NOMO-1 (cell line): ENCODE data around the gene OGFOD3.
"Not testable (repeated sequence)": the region's sequence is repeated elsewhere in the genome, so short reads cannot be mapped to it uniquely, and the experiment has no call there.

Experiments
- DNase-seq, 2 experiments: peaks; one replicate each; lab custom pipeline; 2025; ENCODE audit not compliant: unreplicated experiment in 2 of 2; lab: John Stamatoyannopoulos, UW

Gene OGFOD3

DNA sequence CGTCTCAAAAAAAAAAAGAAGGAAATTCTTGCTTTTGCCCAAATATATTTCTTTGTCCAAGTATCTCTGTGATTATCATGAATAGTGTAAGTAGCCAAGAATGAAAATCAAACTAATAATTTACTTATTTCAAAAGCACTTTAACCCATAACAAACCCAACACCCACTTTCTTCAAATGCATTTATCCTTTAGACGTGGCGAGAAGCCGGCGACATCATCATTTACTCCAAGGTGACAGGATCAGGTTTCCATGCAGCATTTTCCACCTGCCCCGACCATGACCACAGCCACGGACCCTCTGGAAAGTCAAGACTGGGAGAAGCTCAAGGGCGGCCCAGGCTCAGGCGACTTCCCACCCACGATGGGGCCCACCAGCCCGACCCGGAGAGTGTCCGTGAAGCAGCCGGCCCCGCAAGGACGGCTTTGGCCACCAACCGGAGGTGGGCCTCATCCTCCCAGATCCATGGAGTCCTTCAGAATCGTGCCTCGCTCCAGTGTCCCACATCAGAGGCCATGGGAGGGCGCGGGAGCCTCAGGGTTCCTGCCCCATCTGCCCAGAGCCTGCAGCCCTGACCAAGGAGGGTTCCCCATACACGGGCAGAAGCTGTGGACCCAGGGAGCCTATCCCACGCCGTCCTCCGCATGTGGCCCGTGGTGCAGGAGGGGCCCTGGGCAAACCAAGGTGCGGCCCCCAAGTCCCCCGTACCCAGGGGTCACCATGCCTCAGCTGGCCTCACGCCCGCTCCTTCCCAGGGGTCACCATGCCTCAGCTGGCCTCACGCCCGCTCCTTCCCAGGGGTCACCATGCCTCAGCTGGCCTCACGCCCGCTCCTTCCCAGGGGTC is 28.1 kb downstream of the OGFOD3 start:
- DNase-seq: no peak

GRCh38 chr17:82389379-82389778 is 29.0 kb downstream of the OGFOD3 start:
- no peak for DNase-seq

GRCh38 chr17:82388922-82389283 is 29.5 kb downstream of the OGFOD3 start:
- DNase-seq: no peak

DNA sequence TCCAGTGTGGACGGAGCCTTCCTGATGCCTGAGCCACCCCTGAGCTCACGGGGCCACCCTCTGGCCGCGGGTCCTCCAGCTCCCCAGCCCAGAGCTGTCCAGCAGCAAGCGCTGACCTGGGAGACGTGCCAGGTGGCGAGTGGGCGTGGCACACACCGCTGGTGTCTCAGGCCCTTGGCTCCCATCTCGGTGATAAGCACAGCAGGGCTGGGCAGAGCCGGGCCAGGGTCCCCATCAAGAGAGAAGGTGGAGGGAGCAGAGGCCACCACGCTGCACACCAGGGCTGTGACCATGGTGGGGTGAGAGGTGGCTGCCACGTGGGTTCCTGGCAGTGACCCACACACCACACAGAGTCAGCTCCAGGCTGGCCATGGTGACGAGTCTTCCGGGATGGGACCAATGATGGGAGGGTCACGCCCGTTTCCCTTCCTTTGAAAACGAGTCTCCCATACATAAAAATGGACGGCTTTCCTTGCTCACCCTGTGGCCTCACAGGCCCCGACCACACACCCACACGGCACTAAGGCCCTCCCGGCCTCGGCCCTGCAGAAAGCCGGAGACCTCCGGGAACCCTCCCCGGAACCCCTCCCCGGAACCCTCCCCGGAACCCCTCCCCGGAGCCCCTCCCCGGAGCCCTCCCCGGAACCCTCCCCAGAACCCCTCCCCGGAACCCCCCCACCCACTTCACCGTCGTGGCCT is 30.0 kb downstream of the OGFOD3 start:
- no peak for DNase-seq

DNA sequence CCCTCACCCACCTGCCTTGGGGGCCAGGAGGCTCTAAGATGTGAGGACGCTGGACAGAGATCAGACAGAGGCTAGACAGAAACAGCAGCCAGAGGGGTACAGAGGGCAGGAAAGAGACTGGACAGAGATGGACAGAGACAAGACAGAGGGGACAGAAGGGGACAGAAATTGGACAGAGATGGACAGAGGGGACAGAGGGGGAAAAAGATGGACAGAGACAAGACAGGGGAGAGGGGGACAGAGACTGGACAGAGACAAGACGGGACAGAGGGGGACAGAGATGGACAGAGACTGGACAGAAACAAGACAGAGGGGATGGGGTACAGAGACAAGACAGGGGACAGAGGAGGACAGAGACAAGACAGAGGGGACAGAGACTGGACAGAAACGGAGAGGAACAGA is 30.7 kb downstream of the OGFOD3 start:
- DNase-seq: no peak

DNA sequence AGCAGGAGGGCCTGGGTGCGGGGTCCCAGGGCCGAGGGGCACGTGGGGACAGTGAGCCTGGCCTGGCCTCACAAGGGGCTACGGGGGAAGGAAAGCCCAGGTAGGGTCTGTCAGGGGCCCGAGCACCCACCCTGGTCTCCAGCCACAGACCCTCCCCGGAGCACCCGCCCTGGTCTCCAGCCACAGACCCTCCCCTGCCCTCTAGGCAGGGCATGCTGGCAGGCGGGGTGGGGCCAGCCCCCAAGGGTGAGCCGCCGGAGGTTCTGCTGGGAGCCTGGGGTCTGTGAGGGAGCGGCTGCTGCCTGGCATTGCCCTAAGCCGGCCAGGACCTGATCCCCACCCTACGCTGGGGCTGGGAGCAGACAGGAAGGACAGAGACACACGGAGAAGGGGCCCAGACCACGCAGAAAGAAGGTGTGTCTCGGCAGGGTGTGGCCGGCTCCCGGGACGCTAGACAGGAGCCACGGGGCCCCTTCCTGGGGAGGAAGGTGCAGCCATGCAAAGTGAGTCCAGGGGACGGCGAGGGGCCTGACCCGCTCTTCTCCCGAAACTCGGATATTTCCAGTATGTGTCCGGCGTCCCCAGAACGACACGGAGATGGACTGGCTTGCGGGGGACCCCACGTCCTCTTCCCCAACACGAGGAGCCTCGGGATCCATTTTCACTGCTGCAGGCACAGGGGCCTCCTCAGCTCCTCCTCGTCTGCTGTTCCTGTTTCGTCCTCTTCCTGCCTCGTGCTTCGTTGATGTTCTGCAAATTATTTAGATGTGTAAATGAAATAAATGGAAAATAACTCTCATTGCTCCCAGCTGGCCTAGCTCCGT is 31.3 kb downstream of the OGFOD3 start:
- DNase-seq: peak in 1 of 2 experiments; percentile 41

- DNase-seq: no peak
These were observed 32.0 kb downstream of the OGFOD3 start for GRCh38 chr17:82386255-82386831.

- no peak for DNase-seq
These were observed 32.7 kb downstream of the OGFOD3 start for GRCh38 chr17:82385559-82386254.

GRCh38 chr17:82384730-82385481 is 33.5 kb downstream of the OGFOD3 start:
- no peak for DNase-seq

DNA sequence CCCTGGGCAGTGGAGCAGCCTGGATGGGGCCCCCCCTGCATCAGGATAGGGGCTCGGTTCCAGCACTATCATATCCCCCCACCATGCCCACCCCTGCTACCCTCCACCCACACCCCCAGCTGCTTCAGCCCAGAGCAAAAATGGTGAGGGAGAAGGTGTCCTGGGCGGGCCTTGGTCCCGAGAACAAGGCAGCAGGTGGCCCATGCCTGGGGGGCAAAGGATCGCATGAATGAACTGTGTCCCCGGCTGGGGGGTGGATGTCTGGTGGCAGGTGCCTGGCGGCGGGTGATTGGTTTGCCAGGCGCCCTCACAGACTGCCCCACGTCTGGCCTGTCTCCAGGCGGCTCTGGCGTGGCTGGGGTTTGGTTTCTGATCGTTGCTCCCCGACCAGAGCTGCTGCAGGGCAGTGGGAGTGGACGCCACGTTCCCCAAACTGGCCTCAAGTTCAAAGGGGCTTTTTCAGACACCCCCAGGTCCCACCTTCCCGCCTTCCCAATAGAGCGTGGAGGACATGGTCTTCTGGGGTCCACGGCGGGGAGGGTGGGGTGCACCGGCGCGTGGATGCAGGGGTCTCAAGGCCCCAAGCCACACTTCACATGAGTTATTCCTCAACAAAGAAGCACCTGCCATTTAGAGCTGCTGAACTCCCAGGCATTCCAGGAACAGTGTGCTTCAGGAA is 34.2 kb downstream of the OGFOD3 start:
- DNase-seq: no peak

DNA sequence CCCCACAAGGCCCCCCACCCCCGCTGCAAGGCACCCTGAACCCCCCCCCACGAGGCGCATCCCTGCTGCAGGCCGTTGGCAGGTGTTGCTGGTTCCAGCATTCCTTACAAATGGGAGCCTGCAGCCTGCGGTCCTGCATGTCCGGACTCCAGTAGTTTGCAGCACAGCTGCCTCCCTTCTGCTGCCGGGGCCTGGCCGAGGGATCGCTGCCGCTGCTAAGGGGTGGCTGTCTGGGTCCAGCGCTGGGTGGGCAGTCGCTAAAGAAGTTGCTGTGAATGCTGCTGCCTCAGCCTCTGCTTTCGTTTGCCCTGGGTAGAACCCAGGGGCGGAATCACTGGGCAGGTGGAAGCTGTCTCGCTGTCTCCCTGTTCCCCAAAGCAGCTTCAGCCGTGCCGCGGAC is 35.0 kb downstream of the OGFOD3 start:
- DNase-seq: no peak

DNA sequence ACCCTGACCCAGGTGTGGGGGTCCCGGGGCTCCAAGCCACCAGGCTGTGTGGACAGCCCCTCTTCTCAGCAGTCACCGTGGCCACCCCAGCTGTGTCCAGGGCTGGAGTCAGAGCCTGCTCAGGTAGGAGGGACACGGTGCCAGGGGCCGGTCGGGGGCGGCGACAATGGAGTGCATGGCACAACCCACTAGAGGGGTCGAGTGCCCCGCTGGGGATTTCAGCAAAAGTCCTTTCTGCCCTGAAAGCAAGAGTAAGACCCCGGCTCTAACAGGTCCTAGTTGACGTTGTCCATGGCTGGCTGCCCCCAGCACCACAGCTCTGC is 35.5 kb downstream of the OGFOD3 start:
- no peak for DNase-seq

DNA sequence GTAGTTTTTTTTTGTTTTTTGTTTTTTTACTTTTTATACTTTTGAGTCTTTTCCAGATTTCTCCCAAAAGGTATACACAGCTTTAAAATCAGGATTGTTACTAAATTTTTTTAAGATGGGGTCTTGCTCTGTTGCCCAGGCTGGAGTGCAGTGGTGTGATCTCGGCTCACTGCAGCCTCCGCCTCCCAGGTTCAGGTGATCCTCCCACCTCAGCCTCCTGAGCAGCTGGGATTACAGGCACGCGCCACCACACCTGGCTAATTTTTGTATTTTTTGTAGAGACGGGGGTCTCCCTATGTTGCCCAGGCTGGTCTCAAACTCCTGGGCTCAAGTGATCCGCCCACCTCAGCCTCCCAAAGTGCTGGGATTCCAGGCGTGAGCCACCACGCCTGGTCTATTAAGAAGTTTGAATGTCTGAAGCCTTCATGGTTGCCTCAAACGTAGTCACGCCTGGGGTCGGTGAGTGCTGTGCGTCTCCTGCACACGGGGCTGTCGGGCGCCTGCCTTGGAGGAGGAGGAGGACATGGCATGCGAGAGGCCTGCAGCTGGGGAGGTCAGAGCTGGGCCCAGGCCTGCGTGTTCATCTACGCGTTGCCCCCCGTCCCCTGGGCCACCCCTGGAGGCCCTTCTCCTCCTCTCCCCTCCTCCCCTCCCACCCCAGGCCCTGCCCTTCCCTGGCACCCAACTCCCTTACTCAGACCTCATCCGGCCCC is 36.0 kb downstream of the OGFOD3 start:
- not testable (repeated sequence) for DNase-seq

DNA sequence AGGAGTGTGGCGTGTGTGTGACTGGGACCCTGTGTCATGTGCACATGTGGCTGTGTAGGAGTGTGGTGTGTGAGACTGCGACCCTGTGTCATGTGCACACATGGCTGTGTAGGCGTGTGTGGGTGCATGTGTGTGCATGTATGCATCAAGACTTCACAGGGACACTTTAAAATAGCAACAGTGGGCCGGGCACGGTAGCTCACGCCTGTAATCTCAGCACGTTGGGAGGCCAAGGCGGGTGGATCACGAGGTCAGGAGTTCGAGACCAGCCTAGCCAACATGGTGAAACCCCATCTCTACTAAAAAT is 36.7 kb downstream of the OGFOD3 start:
- DNase-seq: not testable (repeated sequence)

- no peak for DNase-seq
These were observed 37.3 kb downstream of the OGFOD3 start for GRCh38 chr17:82380860-82381702.

DNA sequence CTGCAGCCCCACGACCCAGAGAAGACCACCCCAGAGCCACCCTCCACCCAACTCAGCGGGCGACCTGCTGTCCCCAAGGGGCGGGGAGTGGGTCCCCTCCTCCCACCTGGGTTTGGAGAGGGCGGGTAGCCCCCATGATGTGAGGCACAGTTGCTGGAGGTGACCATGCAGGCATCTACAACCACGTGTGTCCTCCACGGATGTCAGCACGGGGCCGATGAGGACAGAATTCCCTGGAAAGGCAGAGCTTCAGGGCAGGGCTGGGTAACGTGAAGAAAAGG is 39.7 kb downstream of the OGFOD3 start:
- no peak for DNase-seq

- no peak for DNase-seq
These were observed 40.3 kb downstream of the OGFOD3 start for GRCh38 chr17:82377924-82378740.
